Measurements from ENCODE around the gene DYNLT5.
A peak's percentile ranks its signal among the peaks of the same experiment; 100 is the strongest.
"Not testable (repeated sequence)": the region's sequence is repeated elsewhere in the genome, so short reads cannot be mapped to it uniquely, and the experiment has no call there.

DYNLT5 gene

DNA sequence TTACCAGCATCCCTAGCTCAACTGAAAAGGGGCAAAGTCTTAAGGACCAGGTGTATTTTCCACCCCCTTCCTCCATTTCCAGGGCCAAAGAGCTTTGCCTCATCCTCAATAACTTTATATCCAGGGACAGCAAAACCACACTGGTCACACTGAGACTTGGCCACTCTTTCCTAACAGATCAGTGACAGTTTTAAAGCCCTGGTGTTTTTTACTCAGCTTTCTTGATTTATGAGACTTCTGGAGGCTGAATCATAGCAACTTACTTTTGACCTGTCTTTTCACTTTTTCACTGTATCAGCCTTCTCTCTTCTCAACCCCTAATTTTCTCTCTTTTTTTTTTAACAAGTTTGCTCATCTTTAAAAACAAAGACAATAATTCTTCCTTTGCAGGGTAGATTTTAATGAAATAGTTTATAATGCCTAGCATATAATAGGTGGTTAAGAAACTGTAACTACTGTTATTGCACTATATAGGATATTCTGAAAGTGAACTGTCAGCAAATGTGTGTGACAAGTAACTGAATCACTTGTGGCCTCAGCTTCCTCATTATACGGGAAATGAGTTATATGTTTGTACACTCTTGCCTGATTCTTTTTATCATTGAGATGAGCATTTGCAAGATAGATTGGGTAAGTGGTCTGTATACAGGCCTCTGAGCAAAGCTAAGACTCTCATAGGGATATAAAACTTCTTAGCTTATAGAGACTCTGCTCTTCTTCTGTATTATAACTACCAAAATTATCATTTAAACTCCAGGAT lies 19.7 kb upstream of the DYNLT5 start:
- no peak overlapping the region for H3K4me3 ChIP-seq (ENCODE audit: low read depth, low read length)
- no peak for DNase-seq (ENCODE audit: low read depth)
- TF ChIP-seq, protein P1, sequence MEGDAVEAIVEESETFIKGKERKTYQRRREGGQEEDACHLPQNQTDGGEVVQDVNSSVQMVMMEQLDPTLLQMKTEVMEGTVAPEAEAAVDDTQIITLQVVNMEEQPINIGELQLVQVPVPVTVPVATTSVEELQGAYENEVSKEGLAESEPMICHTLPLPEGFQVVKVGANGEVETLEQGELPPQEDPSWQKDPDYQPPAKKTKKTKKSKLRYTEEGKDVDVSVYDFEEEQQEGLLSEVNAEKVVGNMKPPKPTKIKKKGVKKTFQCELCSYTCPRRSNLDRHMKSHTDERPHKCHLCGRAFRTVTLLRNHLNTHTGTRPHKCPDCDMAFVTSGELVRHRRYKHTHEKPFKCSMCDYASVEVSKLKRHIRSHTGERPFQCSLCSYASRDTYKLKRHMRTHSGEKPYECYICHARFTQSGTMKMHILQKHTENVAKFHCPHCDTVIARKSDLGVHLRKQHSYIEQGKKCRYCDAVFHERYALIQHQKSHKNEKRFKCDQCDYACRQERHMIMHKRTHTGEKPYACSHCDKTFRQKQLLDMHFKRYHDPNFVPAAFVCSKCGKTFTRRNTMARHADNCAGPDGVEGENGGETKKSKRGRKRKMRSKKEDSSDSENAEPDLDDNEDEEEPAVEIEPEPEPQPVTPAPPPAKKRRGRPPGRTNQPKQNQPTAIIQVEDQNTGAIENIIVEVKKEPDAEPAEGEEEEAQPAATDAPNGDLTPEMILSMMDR (IDR thresholded peaks at IDR 0.05; ENCODE audit: control insufficient read depth, extremely low read depth, insufficient read depth): no peak

DNA sequence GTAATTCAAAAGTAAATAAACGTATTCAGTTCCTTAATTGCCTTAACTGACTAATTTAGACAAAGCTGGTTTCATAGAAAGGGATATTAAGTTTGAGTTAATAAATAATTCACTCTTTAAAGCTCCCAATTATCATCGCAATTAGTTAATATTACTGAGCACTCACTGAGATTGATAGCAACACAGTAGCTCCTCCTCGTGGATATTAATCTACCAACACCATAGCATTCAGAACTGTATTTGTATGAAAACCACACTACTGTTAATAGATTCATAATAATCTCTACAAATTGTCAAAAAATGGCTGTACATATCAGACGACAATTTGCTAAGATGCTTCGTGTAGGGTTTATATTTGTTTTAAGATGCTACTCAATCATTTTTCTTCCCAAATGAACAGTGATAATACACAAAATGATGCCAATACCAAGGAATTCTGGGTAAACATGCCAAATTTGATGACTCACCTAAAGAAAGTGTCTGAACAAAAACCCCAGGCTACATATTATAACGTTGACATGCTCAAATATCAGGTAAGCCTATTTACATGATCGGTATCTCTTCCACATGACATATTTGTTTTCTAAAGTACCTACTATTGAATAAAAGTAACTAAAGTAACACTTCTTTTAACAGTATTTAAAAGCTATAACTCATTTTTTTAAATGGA lies 18.8 kb upstream of the DYNLT5 start:
- TF ChIP-seq, protein P1 (IDR thresholded peaks at IDR 0.05; ENCODE audit: control insufficient read depth, extremely low read depth, insufficient read depth): peak; percentile 52
- DNase-seq (ENCODE audit: low read depth): no peak
- H3K4me3 ChIP-seq (ENCODE audit: low read depth, low read length): no peak overlapping the region

DNA sequence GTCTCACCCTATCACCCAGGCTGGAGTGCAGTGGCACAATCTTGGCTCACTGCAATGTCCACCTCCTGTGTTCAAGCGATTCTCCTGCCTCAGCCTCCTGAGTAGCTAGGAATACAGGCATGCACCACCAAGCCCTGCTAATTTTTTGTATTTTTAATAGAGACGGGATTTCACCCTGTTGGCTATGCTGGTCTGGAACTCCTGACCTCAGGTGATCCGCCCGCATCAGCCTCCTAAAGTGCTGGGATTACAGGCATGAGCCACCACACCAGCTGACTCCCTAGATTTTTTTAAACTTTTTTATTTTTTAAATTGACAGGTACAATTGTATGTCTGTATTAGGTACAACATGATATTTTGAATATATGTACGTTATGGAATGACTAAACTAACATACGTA lies 17.7 kb upstream of the DYNLT5 start:
- H3K4me3 ChIP-seq (ENCODE audit: low read depth, low read length); DNase-seq (ENCODE audit: low read depth): not testable (repeated sequence)

DNA sequence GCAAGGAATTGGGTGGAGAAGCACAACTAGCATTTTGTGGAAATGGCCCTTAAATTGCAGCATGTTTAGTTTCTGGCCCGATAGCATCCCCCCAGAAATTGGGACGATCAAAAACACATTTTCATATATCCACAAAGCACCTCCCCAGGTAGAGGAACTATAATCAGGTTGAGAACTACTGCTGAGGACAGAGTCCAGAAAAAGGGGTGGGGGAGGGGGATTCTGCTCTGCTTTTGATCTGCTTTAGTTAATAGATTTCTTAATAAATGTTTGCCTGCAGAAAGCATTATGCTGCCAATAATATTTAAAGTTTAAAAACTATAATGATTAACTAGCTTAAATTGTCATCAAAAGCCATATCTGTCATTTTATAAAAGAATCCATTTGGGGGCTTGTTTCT lies 14.4 kb upstream of the DYNLT5 start:
- TF ChIP-seq, protein P1 (IDR thresholded peaks at IDR 0.05; ENCODE audit: control insufficient read depth, extremely low read depth, insufficient read depth): no peak
- H3K4me3 ChIP-seq (ENCODE audit: low read depth, low read length): no peak overlapping the region
- DNase-seq (ENCODE audit: low read depth): no peak

DNA sequence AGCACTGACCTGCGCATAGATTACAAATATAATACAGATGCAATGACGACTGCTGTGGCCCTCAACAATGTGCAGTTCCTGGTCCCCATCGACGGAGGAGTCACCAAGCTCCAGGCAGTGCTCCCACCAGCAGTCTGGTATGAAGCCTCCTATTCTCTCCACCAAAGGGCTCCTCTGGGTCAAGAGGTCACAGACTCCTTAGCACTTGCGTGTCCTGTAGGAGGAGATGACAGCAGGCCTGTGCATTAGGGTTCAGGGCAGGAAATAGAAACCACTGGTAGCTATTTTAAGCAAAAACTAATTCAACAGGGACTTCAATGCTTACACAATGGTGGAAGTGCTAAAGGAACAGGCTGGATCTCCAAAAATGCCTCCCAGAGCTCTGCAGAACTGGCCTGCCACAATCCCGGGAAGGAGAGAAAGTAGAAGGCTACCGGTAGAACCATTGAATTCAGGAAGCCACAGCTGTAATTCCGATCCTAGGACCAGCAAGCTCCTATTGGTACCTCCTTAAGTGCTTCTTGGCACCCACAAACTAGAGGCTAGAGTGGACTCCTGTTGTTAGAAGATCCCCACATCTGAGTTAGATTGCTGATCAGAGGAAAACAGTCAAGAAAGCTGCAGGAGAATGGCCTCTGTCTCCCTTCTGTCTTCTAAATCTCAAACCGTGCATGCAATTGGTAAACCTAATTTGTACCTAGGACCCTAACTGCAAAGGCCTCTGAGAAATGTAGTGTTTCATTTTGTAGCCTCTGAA lies 12.7 kb upstream of the DYNLT5 start:
- H3K4me3 ChIP-seq (ENCODE audit: low read depth, low read length): no peak overlapping the region
- TF ChIP-seq, protein P1 (IDR thresholded peaks at IDR 0.05; ENCODE audit: control insufficient read depth, extremely low read depth, insufficient read depth): no peak
- no peak for DNase-seq (ENCODE audit: low read depth)

DNA sequence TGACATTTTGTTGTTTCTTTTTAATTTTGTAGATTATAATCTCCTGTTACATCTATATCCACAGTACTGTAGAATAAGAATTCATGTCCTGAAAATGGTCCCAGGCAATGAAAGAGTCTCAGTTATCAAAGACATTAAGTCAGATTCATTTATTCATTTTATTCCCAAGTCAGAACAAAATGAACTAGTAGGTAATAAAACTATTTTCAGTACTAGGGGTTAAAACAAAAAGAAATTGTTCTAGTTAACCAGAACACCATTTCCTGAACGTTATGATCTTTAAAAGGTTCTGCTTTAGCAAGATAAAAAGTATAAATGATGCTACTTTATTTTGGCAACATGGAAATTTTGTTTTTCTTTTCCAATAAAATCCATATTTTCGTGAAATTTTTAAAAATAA lies 6.8 kb upstream of the DYNLT5 start:
- TF ChIP-seq, protein P1 (IDR thresholded peaks at IDR 0.05; ENCODE audit: control insufficient read depth, extremely low read depth, insufficient read depth): no peak
- no peak for DNase-seq (ENCODE audit: low read depth)

DNA sequence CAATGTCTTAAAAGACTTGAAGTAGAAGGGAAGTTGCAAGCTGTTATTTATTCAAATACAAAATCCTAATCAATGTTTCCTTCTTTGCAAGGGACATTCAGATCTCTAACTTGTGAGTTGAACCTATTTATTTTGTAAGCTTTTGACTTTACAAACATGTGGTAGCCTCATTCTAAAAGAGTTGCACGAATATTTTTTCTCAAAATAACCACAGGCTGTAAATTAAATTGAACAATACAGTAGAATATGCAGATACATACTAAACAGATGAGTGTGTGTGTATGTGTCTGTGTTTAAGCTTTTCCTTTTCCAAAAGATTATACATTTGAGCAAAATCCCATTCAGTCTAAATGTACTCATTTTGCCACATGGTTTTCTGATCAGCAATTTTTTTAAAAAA lies 4.8 kb upstream of the DYNLT5 start:
- H3K4me3 ChIP-seq (ENCODE audit: low read depth, low read length): no peak overlapping the region
- TF ChIP-seq, protein P1 (IDR thresholded peaks at IDR 0.05; ENCODE audit: control insufficient read depth, extremely low read depth, insufficient read depth): no peak
- no peak for DNase-seq (ENCODE audit: low read depth)

More for the DNA sequence above, 6.8 kb upstream of the DYNLT5 start:
- no peak overlapping the region for H3K4me3 ChIP-seq (ENCODE audit: low read depth, low read length)
